GM21360 (cell line): ENCODE results near the gene GAB1.
"Not testable (repeated sequence)": the region's sequence is repeated elsewhere in the genome, so short reads cannot be mapped to it uniquely, and the experiment has no call there.

Experiments used
- ATAC-seq: cut with Tn5 transposase; IDR thresholded peaks from one replicate; pipeline ENCODE4 v1.9.1; 2021; ENCODE audit warnings: mild to moderate bottlenecking, moderate library complexity; ENCODE audit not compliant: unreplicated experiment

Gene GAB1

DNA sequence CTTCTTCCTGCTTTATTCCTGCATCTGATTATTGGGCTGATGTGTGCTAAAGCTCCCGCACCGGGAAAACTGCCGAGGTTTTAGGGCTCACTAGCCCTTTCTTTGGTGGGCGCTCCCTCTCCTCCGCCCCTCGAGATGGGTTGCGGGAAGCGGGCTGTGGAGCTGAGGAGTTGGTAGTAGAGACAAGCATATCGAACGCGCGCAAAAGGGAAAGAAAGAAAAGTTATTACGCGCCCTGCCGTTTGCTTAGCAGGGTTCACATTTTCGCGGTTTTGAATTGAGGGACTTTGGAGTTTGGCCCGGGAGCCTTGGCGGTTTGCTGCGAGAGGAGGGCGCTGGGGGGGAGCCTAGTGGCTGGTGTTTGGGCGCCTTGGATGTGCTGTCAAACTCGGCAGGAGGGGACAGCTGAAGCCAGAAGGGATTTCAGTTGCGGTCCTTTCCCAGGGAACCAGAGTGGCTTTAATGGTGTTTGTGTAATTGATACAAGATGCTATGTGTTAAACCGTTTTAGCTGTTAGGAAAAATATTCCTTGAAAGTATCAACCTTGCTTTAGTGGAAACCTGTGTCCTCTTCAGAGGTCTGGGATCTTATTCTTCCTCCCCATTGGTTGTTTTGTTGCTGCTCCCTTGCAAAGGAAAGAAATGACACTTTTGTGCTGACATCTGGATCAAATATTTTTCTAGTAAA lies 1.1 kb downstream of the GAB1 start:
- ATAC-seq, result no peak

GRCh38 chr4:143338313-143338712 lies 1.6 kb downstream of the GAB1 start:
- no peak for ATAC-seq

DNA sequence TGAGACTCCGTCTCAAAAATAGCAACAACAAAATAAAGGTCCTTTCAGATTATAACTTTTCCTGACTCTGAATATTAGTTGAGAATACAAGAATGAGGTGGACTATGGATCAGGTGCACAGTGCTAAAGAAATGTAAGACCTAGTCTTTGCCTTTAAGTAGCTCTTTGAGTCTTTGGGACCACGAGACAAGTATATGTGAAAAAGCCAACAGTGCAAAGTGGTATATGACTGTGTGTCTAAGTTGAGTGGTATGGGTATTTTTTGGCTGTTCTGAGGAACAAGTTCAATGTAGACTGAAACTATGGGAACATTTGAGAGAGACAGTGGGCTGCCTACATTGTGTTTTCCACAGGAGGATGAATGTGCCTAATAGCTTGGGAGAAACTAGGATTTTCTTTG lies 2.8 kb downstream of the GAB1 start:
- ATAC-seq, result no peak

DNA sequence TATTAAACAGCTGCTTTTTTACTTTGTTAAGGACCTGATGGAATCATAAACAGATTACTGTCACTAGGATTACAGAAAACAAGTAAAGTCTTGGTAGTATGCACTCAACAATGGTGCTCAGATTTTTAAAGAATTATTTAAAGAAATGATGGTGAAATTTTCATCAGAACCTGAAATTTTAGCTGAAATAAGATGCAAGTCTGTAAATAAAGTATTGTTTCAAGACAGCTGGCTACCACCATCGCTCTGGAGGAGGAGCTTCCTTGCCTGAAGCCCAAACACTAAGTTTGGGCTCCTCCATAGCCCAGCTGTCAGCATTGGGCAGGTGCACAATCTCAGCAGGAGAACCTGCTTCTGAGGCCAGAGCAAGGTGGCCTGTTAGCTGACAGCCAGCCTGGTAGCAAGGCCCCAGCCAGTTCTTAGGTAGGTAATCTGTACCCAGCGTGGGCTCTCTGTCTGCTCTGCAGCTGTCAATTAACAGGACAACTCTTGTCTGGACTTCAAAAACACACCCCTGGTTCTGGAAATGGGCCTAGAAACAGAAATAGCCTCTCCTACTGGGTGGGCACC lies 4.6 kb downstream of the GAB1 start:
- ATAC-seq, result no peak

DNA sequence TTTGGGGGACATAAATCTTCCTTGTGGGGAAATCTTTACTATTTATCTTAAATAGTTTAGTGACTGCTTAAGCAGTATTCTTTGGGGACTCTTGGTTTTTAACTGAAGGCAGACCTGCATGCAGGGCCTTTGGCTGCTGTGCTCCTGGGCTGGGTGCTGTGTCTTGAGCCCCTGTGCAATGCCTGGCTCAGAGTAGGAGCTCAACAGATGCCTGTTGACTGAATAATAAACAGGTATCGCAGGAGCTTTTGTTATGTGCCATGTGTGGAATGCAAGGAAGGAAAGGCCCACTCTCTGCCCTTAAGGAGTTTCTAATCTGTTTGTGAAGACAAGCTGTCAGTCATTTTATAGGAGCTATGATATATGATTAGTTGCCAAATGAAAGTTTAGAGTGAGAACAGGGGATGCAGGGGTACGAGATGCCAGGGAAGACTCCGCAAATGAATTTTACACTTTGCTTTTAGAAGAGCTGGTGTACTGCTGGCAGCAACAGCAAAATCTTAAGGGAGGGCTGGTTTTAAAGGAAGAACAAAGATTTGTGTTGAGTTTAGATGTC lies 6.7 kb downstream of the GAB1 start:
- ATAC-seq, result no peak

DNA sequence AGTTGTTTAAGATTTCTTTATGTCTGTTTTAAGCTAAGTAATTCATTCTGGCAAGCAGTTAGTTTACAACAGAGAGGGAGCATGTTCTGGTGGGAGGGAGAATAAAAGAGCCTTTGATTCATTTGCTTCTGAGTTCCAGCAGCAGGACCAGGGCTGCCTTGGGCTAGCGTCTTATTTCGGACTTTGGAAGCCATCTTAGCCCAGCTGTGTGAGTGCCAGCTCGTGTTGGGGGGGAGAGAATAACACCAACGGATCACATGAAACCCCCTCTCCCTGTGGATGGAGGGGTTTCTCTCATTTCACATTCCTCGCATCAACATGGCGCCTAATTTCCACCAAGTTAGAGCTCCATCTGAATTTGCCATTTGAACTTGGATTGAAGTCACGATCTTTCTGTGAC lies 7.4 kb downstream of the GAB1 start:
- no peak for ATAC-seq

DNA sequence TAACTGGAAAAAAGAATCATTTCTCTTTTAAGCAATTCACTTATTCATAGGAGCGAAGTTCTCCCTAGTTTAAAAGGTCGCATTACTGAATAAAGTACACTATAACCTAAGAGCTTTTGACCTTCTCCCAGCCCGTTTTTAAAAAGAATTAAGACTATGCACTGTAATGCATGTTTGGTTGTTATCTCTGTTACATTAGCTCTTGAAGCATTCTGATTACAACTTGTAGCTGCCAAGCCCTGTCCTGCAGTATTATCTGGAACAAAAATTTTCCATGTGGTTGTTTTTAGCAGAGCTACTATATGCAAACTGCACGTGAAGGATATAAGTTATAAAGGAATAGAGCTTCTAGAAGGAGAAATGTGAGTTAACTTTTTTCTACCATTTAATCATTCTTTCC lies 8.1 kb downstream of the GAB1 start:
- no peak for ATAC-seq

GRCh38 chr4:143345356-143345755 lies 8.7 kb downstream of the GAB1 start:
- no peak for ATAC-seq

- ATAC-seq, result no peak
Measured at GRCh38 chr4:143346206-143346605, 9.5 kb downstream of the GAB1 start.

DNA sequence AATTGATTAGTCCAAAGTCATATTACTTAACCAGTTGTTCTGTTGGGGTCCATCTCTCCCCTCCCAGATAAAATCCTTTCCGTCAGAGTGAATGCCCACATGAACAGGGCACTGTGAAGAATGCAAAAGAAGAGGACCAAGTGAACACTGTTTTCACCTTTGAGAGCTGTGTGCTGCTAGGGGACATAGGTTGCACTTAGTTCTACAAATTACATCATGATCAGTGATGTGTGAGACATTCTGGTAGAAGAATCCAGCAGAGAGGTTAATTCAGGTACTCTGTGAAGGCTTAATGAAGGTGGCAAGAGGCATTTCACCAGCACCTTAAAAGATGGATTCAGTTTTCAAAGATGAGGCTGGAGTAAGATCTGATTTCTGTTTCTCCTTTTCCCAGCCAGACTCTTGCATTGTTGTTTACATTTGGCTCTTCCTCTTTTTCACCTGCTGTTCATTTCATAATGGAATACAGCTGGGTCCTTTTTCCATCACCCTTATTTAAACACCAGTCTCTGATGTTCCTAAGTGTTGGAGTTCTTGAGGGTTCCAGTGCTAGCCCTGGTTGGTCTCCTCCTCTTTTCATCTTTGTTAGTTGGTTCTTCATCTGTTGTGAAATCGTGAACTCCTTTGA lies 10.9 kb downstream of the GAB1 start:
- ATAC-seq, result no peak

DNA sequence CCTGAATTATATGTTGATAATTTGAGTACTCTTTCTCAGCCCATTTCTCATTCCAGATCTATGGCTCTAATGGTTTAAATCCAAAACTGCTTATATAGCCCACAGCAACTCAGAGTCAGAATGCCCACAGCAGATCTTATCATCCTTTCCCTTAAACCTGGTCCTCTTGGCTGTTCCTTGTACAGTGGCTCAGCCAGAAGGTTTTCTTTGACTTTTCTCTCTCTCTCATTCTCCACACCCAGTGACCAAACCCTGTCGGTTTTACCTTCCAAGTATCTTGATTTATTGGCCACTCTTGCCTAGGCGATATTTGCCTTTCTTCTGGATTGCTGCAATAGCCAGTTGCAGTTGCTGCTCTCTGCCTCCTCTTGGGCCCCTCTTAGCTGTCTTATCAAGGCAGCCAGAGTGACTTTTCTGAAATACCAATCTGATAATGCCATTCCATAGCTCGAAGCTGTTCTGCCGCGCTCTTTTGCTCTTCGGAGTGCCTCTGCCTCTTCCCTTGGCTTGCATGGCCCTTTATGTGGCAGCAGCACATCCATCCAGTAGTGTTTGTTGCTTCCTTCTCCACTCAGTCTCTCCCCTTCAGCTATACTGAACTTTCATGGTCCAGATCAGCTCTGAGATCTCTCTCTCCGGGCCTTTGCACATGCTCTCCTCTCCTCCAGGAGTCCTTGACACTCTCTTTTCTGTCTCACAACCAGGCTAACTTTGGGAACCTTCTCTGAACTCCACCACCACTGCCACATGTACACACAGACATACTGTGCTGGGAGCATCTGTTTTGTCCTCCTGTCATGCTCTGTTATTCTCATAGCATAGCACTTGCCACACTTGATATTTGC lies 11.8 kb downstream of the GAB1 start:
- ATAC-seq, result no peak

- not testable (repeated sequence) for ATAC-seq
Measured at GRCh38 chr4:143349858-143350527, 13.3 kb downstream of the GAB1 start.

DNA sequence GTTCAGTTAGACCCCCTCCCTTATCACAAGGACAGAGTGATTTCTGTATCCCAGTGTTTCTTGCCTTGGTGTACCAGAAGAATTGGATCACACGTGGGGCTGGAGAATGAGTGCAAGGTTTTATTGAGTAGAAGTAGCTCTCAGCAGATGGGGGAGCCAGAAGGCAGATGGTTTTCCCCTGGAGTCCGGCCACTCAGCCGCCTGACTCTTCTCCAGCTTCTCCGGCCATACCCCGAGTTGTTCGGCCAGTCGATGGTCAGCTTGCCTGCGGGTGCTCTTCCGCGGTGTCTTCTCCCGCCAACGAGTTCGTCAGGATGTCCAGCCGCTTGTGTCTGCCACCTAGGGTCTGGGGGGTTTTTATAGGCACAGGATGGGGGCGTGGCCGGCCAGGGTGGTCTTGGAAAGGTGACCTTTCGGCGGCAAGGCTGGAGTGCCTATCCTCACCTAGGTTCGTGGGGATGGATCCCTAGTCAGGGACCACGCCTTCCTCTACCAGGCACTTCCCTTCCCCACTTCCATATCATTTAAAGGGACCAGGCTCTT lies 14.5 kb downstream of the GAB1 start:
- ATAC-seq, result no peak

- no peak for ATAC-seq
Measured at GRCh38 chr4:143351774-143352451, 15.2 kb downstream of the GAB1 start.

DNA sequence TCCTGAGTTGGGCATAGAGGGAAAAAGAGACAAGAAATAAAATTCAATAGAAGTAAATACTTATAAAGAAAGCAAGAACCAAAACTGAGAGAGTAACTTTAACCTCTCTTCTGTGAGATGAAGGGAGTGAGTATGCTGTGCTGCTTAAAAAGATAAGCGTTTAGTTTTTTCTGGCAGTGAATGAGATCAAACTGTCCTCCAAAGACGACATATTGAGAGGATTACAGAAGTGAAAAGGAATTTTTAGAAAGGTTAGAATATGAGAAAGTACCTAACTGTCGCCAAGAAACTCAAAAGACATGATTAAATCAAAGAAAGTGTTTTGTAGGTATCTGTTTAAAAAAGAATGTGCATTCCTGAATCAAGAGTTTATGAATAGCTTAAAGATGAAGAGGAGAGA lies 16.0 kb downstream of the GAB1 start:
- ATAC-seq, result no peak

- ATAC-seq, result no peak
Measured at GRCh38 chr4:143353797-143354196, 17.1 kb downstream of the GAB1 start.

- ATAC-seq, result no peak
Measured at GRCh38 chr4:143354990-143355389, 18.3 kb downstream of the GAB1 start.

DNA sequence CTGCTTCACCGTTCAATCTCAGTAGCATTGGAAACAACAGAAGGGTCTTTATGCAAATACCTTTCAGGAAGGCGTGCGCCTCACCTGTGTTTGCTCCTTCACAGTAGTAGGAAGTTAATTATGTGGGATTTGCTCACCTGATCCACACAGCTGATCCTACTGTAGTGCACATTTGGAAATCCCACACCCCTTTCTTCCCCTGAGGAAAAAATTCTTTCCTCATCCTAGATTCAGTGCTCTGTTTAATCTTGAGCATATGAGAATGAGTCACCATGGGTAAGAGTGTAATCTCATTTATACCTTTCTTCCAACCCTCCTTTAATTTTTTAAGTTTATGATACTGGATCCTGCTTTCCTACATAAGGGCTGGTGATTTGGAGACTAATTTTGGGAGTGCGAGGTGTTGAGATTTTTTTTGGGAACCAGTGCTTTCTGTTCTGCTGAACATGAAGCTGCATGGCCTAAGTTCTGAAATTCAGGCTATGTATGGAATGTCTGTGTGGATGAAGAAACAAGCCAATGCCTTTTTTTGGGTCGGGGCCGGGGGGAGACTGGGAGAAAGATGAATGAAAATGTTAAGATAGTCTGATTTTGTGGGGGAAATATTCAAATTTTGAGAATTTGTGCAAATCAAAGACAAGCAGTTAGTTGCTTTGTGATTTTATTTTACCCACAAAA lies 19.0 kb downstream of the GAB1 start:
- no peak for ATAC-seq

DNA sequence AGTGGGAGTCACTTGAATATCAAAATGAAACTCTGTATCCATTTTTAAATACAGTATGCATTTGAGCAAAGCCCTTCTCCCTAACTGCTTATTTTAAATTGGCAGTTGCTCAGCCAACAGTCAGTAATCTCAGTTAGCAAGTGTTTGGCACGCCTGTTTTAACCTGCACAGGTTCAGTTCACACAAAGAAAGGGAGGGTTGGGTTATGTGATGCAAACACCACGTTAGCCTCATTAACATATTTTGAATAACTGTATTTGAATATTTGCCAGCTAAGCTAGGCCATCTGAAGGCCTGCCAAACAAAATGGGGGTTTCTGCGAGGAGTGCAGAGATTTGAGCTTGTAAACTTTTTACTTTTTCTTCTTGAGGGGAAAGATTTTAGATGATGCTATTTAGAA lies 19.8 kb downstream of the GAB1 start:
- ATAC-seq, result no peak
